HFFc6 (cell line): ENCODE measurements around the gene ING1. TPM values are rescaled to one million over a fixed set of nuclear protein-coding genes. Genes with fewer than 3 reads are reported as not detected.
"Not testable (repeated sequence)": the region's sequence is repeated elsewhere in the genome, so short reads cannot be mapped to it uniquely, and the experiment has no call there.

ENCODE experiments used
- DNase-seq: peaks from one replicate; pipeline ENCODE4 v3.0.0-alpha.2; 2018
- H3K27ac Mint-ChIP-seq: 2 replicates; pipeline ENCODE4 v1.8.0; 2020; ENCODE audit warnings: mild to moderate bottlenecking, mixed read lengths
- H3K27me3 Mint-ChIP-seq: 2 replicates; pipeline ENCODE4 v1.8.0; 2021; ENCODE audit warnings: mild to moderate bottlenecking, moderate library complexity, mixed read lengths; ENCODE audit not compliant: insufficient read depth
- H3K36me3 Mint-ChIP-seq: 2 replicates; pipeline ENCODE4 v1.8.0; 2021; ENCODE audit warnings: low read depth, mixed read lengths
- H3K4me1 Mint-ChIP-seq: 2 replicates; pipeline ENCODE4 v1.8.0; 2020; ENCODE audit warnings: low read depth, mixed read lengths
- H3K4me3 Mint-ChIP-seq: 2 replicates; pipeline ENCODE4 v1.8.0; 2020; ENCODE audit warnings: mild to moderate bottlenecking, moderate library complexity, mixed read lengths
- H3K9me3 Mint-ChIP-seq: 2 replicates; pipeline ENCODE4 v1.8.0; 2020; ENCODE audit warnings: mild to moderate bottlenecking, mixed read lengths
- total RNA-seq, 6 experiments: library from RNA; stranded (reverse); fragmentation: NEBNext Ultra II Directional; extraction: Animal tissue kit (Norgen Biotek cat#: 25700); gene quantifications; 2 replicates in 1 of 6; 3 replicates in 5 of 6; pipeline ENCODE4 v1.2.3, GENCODE V29; 2021
- TF ChIP-seq, protein P1 (sequence below): fragments of 200-600 bp; sonication (generic); IDR thresholded peaks from 2 replicates; pipeline ENCODE4 v1.5.0; 2021; ENCODE audit warnings: antibody characterized with exemption, mild to moderate bottlenecking

The ING1 gene
- total RNA-seq, 6 experiments from 2014 or later = 6.2 to 9.6 (median 8.1) TPM

DNA sequence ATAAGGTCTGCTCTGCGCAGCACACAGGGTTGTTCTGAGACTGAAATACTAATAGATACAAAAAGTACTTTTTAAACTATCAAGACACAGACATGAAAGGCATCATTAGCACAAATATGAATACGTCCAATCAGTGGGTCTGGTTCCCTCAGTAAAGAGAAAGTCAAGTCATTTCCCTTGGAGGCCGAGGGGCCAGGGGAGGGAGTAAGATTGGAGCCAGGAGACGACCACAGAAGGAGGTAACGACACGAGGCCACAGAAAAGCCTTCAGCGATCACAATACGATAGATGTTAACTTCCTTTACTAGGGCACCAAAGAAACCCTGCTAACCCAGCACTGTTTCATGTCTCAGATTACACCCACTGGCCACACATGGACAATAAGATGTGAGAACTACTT, 12.9 kb upstream of the ING1 start:
- Mint-ChIP-seq H3K27ac (no peak overlapping the region), H3K27me3 (no peaks in the 10 kb centered on the region), H3K9me3 (no peaks in the 10 kb centered on the region), H3K36me3 (peaks cover 22% of the 10 kb centered on the region), H3K4me3 (no peak overlapping the region), H3K4me1 (peaks cover 33% of the 10 kb centered on the region)
- TF ChIP-seq, protein P1, sequence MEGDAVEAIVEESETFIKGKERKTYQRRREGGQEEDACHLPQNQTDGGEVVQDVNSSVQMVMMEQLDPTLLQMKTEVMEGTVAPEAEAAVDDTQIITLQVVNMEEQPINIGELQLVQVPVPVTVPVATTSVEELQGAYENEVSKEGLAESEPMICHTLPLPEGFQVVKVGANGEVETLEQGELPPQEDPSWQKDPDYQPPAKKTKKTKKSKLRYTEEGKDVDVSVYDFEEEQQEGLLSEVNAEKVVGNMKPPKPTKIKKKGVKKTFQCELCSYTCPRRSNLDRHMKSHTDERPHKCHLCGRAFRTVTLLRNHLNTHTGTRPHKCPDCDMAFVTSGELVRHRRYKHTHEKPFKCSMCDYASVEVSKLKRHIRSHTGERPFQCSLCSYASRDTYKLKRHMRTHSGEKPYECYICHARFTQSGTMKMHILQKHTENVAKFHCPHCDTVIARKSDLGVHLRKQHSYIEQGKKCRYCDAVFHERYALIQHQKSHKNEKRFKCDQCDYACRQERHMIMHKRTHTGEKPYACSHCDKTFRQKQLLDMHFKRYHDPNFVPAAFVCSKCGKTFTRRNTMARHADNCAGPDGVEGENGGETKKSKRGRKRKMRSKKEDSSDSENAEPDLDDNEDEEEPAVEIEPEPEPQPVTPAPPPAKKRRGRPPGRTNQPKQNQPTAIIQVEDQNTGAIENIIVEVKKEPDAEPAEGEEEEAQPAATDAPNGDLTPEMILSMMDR = no peak
- DNase-seq = no peak

- peaks cover 33% of the 10 kb centered on the region for H3K4me1 Mint-ChIP-seq
- not testable (repeated sequence) for H3K4me3 Mint-ChIP-seq, DNase-seq, H3K27me3 Mint-ChIP-seq, H3K27ac Mint-ChIP-seq, H3K9me3 Mint-ChIP-seq
- H3K36me3 Mint-ChIP-seq = peaks cover 22% of the 10 kb centered on the region
Measured at GRCh38 chr13:110701061-110701460, 12.4 kb upstream of the ING1 start.

GRCh38 chr13:110702089-110702488, 11.4 kb upstream of the ING1 start:
- Mint-ChIP-seq H3K9me3 (no peaks in the 10 kb centered on the region), H3K4me3 (no peak overlapping the region), H3K4me1 (peaks cover 42% of the 10 kb centered on the region), H3K36me3 (peaks cover 22% of the 10 kb centered on the region), H3K27ac (peak overlapping the region; percentile 25), H3K27me3 (no peaks in the 10 kb centered on the region)
- DNase-seq = no peak
- TF ChIP-seq, protein P1 = no peak

GRCh38 chr13:110702591-110703526, 10.6 kb upstream of the ING1 start:
- Mint-ChIP-seq H3K36me3 (peaks cover 22% of the 10 kb centered on the region), H3K4me3 (peak overlapping the region; percentile 53), H3K27ac (peak overlapping the region; percentile 54), H3K27me3 (no peaks in the 10 kb centered on the region), H3K4me1 (peaks cover 44% of the 10 kb centered on the region), H3K9me3 (no peaks in the 10 kb centered on the region)
- TF ChIP-seq, protein P1 = no peak
- DNase-seq = peak; percentile 21

DNA sequence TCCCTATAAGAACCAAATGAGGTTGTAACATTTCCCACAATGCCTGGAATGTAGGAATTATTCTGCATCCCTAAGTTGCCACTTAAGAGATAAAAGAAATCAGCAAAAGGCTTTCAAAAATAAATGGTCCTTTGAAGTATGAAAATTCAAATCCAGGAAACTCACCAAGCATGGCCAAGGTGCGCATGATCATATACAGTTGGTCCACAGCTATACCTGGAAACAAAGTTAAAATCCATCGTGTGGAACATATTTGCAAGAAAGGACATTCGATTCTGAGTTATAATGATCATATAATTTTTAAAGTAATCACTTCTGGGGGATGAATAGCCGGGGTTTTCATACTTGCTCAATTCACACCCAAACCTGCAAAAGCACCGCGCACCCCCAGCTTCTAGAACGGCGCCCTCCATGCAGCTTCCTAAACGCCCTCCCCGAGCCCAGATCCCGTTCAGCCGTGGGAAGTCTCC, 8.1 kb upstream of the ING1 start:
- Mint-ChIP-seq H3K27ac (peak overlapping the region; percentile 93), H3K4me1 (peaks cover 44% of the 10 kb centered on the region), H3K4me3 (peak overlapping the region; percentile 91), H3K36me3 (peaks cover 16% of the 10 kb centered on the region), H3K9me3 (no peaks in the 10 kb centered on the region), H3K27me3 (no peaks in the 10 kb centered on the region; the same call in 1 of the 2 replicates)
- no peak for DNase-seq
- TF ChIP-seq, protein P1 = no peak
